Osteocyte (in vitro differentiated cells): Measurements from ENCODE around the gene TYRP1. TPM values are rescaled to one million over a fixed set of nuclear protein-coding genes. Genes with fewer than 3 reads are reported as not detected.

ENCODE experiments used
- DNase-seq: peaks from one replicate; pipeline ENCODE4 v3.0.0; 2021; ENCODE audit warnings: mixed read lengths; ENCODE audit not compliant: unreplicated experiment; ENCODE audit errors: extremely low spot score
- H3K27ac Mint-ChIP-seq: one replicate; pipeline ENCODE4 v1.8.0; 2021; ENCODE audit warnings: mild to moderate bottlenecking, mixed read lengths; ENCODE audit not compliant: unreplicated experiment
- H3K27me3 Mint-ChIP-seq: one replicate; pipeline ENCODE4 v1.8.0; 2021; ENCODE audit warnings: mixed read lengths; ENCODE audit not compliant: unreplicated experiment
- H3K36me3 Mint-ChIP-seq: one replicate; pipeline ENCODE4 v1.8.0; 2021; ENCODE audit warnings: mixed read lengths; ENCODE audit not compliant: unreplicated experiment
- H3K4me1 Mint-ChIP-seq: one replicate; pipeline ENCODE4 v1.8.0; 2021; ENCODE audit warnings: mixed read lengths; ENCODE audit not compliant: unreplicated experiment
- H3K4me3 Mint-ChIP-seq: one replicate; pipeline ENCODE4 v1.8.0; 2021; ENCODE audit warnings: mild to moderate bottlenecking, moderate library complexity, mixed read lengths; ENCODE audit not compliant: unreplicated experiment
- H3K9me3 Mint-ChIP-seq: one replicate; pipeline ENCODE4 v1.8.0; 2021; ENCODE audit warnings: mixed read lengths; ENCODE audit not compliant: unreplicated experiment
- total RNA-seq: library from RNA; stranded (reverse); gene quantifications from 2 replicates; pipeline ENCODE4 v1.2.1, GENCODE V29; 2021
- TF ChIP-seq, protein P1 (sequence below): fragments of 200-600 bp; sonication (generic); IDR thresholded peaks from 2 replicates; pipeline ENCODE4 v1.5.0; 2021; ENCODE audit warnings: antibody characterized with exemption, mild to moderate bottlenecking, moderate library complexity

The TYRP1 gene
- total RNA-seq, 1 donor from 2014 or later, result not detected

DNA sequence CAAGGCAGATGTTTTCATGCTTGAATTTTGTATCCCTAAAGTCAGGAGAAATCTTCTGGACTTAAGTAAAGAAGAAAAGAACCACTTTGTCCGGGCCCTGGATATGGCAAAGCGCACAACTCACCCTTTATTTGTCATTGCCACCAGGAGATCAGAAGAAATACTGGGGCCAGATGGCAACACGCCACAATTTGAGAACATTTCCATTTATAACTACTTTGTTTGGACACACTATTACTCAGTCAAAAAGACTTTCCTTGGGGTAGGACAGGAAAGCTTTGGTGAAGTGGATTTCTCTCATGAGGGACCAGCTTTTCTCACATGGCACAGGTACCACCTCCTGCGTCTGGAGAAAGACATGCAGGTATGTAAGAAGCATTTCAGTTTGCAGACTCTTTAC lies 2.3 kb downstream of the TYRP1 start:
- Mint-ChIP-seq H3K27ac (no peak overlapping the region), H3K4me1 (peaks cover 18% of the 10 kb centered on the region), H3K9me3 (peaks cover 6% of the 10 kb centered on the region), H3K36me3 (no peaks in the 10 kb centered on the region), H3K27me3 (no peaks in the 10 kb centered on the region), H3K4me3 (no peak overlapping the region)
- TF ChIP-seq, protein P1, sequence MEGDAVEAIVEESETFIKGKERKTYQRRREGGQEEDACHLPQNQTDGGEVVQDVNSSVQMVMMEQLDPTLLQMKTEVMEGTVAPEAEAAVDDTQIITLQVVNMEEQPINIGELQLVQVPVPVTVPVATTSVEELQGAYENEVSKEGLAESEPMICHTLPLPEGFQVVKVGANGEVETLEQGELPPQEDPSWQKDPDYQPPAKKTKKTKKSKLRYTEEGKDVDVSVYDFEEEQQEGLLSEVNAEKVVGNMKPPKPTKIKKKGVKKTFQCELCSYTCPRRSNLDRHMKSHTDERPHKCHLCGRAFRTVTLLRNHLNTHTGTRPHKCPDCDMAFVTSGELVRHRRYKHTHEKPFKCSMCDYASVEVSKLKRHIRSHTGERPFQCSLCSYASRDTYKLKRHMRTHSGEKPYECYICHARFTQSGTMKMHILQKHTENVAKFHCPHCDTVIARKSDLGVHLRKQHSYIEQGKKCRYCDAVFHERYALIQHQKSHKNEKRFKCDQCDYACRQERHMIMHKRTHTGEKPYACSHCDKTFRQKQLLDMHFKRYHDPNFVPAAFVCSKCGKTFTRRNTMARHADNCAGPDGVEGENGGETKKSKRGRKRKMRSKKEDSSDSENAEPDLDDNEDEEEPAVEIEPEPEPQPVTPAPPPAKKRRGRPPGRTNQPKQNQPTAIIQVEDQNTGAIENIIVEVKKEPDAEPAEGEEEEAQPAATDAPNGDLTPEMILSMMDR, result no peak
- DNase-seq, result no peak

- no peak overlapping the region for H3K4me3 Mint-ChIP-seq
- H3K36me3 Mint-ChIP-seq, result no peaks in the 10 kb centered on the region
- H3K27me3 Mint-ChIP-seq, result no peaks in the 10 kb centered on the region
- peaks cover 18% of the 10 kb centered on the region for H3K4me1 Mint-ChIP-seq
- TF ChIP-seq, protein P1, result no peak
- H3K27ac Mint-ChIP-seq, result no peak overlapping the region
- no peak for DNase-seq
- peaks cover 6% of the 10 kb centered on the region for H3K9me3 Mint-ChIP-seq
Measured at GRCh38 chr9:12696931-12697622, 3.9 kb downstream of the TYRP1 start.

DNA sequence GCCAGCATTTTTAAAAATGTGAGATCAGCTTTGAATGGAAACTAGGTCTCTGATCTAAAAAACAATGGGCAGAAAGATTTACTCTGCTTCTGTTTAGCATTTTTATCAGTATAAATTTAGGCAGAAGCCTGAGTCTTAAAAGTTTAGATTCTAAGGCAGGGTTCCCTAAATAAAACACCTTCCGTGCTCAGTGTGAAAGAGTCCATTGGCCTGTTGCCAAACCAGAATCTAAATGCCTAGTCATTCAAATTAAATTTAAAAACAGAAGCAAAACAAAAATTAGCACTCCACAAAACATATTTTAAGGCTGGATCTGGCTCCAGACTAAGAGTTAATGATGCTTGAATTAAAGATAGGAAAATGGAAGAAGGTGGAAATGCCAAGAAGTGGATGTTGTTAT lies 4.5 kb downstream of the TYRP1 start:
- Mint-ChIP-seq H3K4me1 (peaks cover 18% of the 10 kb centered on the region), H3K9me3 (peaks cover under 1% of the 10 kb centered on the region), H3K27ac (no peak overlapping the region), H3K36me3 (no peaks in the 10 kb centered on the region), H3K27me3 (no peaks in the 10 kb centered on the region), H3K4me3 (no peak overlapping the region)
- TF ChIP-seq, protein P1, result no peak
- DNase-seq, result no peak

- TF ChIP-seq, protein P1, result no peak
- Mint-ChIP-seq H3K4me1 (peaks cover 18% of the 10 kb centered on the region), H3K27me3 (no peaks in the 10 kb centered on the region), H3K4me3 (no peak overlapping the region), H3K36me3 (no peaks in the 10 kb centered on the region), H3K9me3 (no peaks in the 10 kb centered on the region), H3K27ac (no peak overlapping the region)
- DNase-seq, result no peak
Measured at GRCh38 chr9:12698266-12698665, 5.1 kb downstream of the TYRP1 start.

- DNase-seq, result no peak
- Mint-ChIP-seq H3K4me3 (no peak overlapping the region), H3K27me3 (no peaks in the 10 kb centered on the region), H3K9me3 (no peaks in the 10 kb centered on the region), H3K36me3 (no peaks in the 10 kb centered on the region), H3K4me1 (peaks cover 23% of the 10 kb centered on the region), H3K27ac (no peak overlapping the region)
- TF ChIP-seq, protein P1, result no peak
Measured at GRCh38 chr9:12698986-12699385, 5.8 kb downstream of the TYRP1 start.
